ENCODE measurements around the gene TBX19.

The TBX19 gene

GRCh38 chr1:168280296-168280927 lies at the start of gene TBX19:
Gene TBX19 (plus strand): TSS chr1:168280877. CDS start chr1:168281091, 214 bp downstream.
- no peaks in the 10 kb centered on the region for H3K36me3 Mint-ChIP-seq (ENCODE audit: low read depth)
- no peaks in the 10 kb centered on the region for H3K27me3 Mint-ChIP-seq (ENCODE audit: low read depth)
- peaks cover 7% of the 10 kb centered on the region for H3K4me1 Mint-ChIP-seq
- no peak within 1 kb of the TSS for H3K27ac Mint-ChIP-seq
- H3K4me3 Mint-ChIP-seq: no peak within 1 kb of the TSS
- no peak for TF ChIP-seq CTCF (IDR thresholded peaks at IDR 0.05; ENCODE audit: unreplicated experiment in 3 of 3)
- H3K9me3 Mint-ChIP-seq: peaks cover 25% of the 10 kb centered on the region

DNA sequence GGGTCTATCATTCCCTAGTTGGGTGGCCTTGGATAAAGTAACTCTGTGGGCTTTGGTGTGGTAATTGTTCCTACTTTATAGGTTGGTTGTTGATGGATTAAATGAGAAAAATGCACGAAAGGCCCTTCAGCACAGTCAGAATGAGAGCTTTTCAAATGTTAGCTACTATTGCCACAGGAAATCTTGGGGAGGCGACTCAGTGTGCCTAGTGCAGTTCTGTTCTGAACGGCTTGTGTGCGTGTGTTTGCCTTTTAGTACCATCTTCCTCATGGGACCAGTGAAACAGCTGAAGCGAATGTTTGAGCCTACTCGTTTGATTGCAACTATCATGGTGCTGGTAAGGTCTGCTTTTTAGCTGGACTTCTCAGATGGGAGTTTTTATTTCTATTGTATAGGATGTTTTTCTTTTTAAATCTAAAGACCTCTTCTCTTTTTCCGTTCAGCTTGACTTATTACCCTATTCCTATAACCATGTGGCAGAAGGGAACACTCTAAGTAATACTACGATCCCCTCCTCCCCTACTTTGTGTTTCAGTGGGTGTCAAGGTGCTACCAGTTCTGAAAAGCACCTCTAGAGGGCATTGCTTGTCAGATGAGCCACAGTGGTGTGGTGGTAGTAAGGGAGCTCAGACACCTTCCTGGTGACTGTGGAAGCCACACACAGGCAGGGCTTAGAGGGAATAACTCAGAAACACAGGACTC lies 45.7 kb upstream of the TBX19 start:
- no peak overlapping the region for H3K4me3 Mint-ChIP-seq
- no peaks in the 10 kb centered on the region for H3K9me3 Mint-ChIP-seq
- peaks cover 67% of the 10 kb centered on the region for H3K36me3 Mint-ChIP-seq (ENCODE audit: low read depth)
- H3K4me1 Mint-ChIP-seq: peaks cover 11% of the 10 kb centered on the region
- H3K27ac Mint-ChIP-seq: no peak overlapping the region
- H3K27me3 Mint-ChIP-seq (ENCODE audit: low read depth): no peaks in the 10 kb centered on the region
- TF ChIP-seq CTCF (IDR thresholded peaks at IDR 0.05; ENCODE audit: unreplicated experiment in 3 of 3): peak; percentile 35 to 43 (median 38)

DNA sequence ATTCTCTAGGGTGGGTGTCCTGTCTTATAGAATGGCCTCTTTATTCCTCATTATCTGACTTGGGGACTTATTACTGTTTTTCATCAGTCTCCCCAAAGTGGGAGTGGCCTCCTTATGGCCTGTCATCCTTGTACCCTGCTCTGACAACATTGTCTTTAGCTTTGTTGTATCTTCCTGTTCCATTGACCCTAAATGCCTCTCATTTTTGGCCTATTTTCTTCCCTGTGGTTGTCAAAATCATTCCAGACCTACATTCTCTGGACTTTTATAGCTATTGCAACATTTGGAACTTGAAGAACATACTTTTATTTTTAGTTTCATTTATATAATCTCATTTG lies 45.2 kb upstream of the TBX19 start:
- no peak overlapping the region for H3K27ac Mint-ChIP-seq

GRCh38 chr1:168235937-168236336 lies 44.7 kb upstream of the TBX19 start:
- H3K4me3 Mint-ChIP-seq: no peak overlapping the region
- peaks cover 9% of the 10 kb centered on the region for H3K4me1 Mint-ChIP-seq

More for the DNA sequence above, 45.2 kb upstream of the TBX19 start:
- peaks cover 10% of the 10 kb centered on the region for H3K4me1 Mint-ChIP-seq
- H3K9me3 Mint-ChIP-seq: no peaks in the 10 kb centered on the region
- no peak overlapping the region for H3K4me3 Mint-ChIP-seq
- peak in 1 of 3 experiments; percentile 9 for TF ChIP-seq CTCF (IDR thresholded peaks at IDR 0.05; ENCODE audit: unreplicated experiment in 3 of 3)
- no peaks in the 10 kb centered on the region for H3K27me3 Mint-ChIP-seq (ENCODE audit: low read depth)
- peaks cover 72% of the 10 kb centered on the region for H3K36me3 Mint-ChIP-seq (ENCODE audit: low read depth)

DNA sequence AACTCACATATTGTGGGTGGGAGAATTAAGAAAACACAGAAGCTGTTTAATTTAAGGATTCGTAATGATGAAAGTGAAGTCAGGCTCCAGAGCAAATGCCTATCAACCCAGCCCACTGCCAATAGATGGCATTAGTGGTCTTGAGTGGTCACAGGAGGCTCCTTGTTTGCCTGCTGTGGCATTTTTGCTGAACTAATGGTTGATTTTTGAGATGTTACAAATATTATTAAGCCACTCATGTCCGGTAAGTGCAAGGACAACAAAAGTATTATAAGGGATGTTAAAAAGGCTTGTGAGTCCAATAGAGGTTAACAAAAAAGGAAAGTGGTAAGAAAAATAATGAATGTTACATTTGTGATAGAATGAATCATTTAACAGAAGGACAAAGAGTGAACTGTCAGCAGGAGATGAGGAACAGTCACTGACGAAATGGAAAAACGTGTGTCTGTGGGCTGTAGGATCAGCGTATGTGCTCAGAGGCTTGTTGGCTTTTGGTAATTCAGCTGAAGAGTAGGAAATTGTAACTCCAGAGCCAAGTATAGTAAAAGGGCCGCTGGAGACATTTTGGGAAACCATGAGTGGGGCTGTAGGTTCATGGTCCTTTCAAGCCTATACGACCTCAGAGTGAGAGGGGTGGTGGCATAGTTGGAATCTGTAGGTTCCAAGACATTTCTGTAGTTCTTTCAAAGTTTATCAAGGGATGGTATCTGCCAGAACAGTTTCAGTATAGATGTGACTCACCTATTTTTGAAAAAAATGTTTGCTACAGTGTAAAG lies 43.7 kb upstream of the TBX19 start:
- Mint-ChIP-seq H3K4me1 (no peaks in the 10 kb centered on the region), H3K27ac (peak overlapping the region in 1 of 3 experiments; percentile 10), H3K27me3 (ENCODE audit: low read depth) (no peaks in the 10 kb centered on the region), H3K36me3 (ENCODE audit: low read depth) (peaks cover 74% of the 10 kb centered on the region), H3K4me3 (no peak overlapping the region), H3K9me3 (no peaks in the 10 kb centered on the region)
- TF ChIP-seq CTCF (IDR thresholded peaks at IDR 0.05; ENCODE audit: unreplicated experiment in 3 of 3): no peak

More at GRCh38 chr1:168235937-168236336, 44.7 kb upstream of the TBX19 start:
- H3K27me3 Mint-ChIP-seq (ENCODE audit: low read depth): no peaks in the 10 kb centered on the region
- peak overlapping the region in 1 of 3 experiments; percentile 5 for H3K27ac Mint-ChIP-seq
- peaks cover 72% of the 10 kb centered on the region for H3K36me3 Mint-ChIP-seq (ENCODE audit: low read depth)
- TF ChIP-seq CTCF (IDR thresholded peaks at IDR 0.05; ENCODE audit: unreplicated experiment in 3 of 3): no peak
- no peaks in the 10 kb centered on the region for H3K9me3 Mint-ChIP-seq

Measured in nephron (organoid).